T-helper 2 cell treated with Interferon-gamma antibody and Interleukin-4, amounts not matched to agents 100 ng/mL and 5 ng/mL, for 36 hours (primary cell): ENCODE results near the gene BARHL2. TPM values are rescaled to one million over a fixed set of nuclear protein-coding genes. Genes with fewer than 3 reads are reported as not detected.

ENCODE experiments used
- intact Hi-C: fragments of 100-400 bp; cut with micrococcal nuclease; formaldehyde crosslinking; loops from one replicate; pipeline ENCODE4 v1.15.1; 2023
- total RNA-seq: library from RNA; stranded (reverse); gene quantifications from 2 replicates; pipeline ENCODE4 v1.2.3, GENCODE V29; 2022

Gene BARHL2
- total RNA-seq, 1 donor from 2014 or later: not detected

DNA sequence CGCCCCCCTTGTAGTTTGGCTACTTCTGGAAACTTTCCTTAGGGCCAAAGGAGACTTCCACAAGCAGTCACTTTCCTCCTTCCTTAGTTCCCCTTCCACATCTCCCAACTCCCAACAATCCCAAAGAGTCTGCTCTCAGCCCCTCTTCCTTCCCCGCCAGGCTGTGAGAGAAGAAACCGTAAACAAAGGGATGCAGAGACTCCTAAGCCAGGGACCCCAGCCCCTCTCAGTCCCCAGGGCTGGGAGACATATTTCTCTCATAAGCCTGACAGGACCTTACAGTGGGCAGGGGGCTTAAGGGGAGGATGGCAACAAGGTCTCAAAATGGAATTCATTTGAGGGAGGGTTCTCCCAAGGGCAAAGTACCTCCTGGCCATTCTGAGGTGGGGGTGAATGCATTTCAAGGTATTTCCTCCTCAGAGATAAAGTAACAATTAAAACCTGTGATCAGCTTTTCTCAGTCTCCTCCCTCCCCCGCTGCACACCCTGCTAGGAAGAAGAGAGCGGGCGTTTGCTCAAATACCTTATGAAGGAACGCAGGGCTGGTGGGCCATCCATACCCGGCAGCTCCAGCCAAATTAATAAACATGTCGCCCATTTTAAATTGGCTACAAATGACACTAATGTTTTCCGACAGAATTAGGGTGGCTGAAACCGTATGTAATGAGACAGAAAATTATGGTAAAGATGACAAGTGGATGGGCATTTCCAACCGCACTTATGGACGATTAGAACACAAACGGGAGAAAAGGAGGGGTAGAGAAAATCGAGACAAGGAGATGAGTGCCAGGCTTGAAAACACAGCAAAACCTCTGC, 4.0 kb downstream of the BARHL2 start:
- intact Hi-C loops: no loop called here

DNA sequence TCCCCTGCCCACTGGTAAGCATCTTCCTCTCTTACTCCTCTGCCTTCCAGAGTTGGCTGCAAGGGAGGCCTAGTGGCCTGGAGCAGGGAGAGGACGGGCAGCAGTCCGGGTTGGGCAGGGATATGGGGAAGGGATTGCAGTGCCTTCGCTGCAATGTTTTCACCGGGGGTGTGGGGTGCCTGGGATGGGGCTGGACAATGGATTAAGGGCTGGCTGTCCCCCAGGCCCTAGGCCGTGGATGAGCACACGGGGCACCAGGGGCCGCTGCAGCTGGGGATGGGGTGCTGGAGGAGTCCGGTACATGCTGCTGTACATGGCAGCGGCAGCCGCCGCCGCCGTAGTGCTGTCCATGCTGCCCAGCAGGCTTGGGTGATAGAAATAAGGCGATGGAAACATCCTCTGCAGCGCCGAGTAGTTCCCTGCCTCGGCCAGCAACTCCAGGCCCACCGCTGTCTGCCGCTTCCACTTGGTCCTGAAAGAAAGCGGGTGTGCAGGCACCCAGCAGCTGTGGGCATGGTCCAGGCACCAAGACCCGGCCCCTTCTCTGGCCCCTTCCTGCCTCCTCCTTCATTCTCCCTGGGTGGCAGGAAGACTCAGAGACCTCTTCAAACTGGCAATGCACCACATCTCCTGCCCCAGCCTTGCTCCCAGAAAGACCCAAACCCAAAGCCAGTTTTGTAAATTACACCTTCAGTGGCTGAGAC, 4.8 kb downstream of the BARHL2 start:
- intact Hi-C loops: no loop called here

- intact Hi-C loops: no loop called here
Observed at GRCh38 chr1:90711696-90712095, 5.4 kb downstream of the BARHL2 start.

DNA sequence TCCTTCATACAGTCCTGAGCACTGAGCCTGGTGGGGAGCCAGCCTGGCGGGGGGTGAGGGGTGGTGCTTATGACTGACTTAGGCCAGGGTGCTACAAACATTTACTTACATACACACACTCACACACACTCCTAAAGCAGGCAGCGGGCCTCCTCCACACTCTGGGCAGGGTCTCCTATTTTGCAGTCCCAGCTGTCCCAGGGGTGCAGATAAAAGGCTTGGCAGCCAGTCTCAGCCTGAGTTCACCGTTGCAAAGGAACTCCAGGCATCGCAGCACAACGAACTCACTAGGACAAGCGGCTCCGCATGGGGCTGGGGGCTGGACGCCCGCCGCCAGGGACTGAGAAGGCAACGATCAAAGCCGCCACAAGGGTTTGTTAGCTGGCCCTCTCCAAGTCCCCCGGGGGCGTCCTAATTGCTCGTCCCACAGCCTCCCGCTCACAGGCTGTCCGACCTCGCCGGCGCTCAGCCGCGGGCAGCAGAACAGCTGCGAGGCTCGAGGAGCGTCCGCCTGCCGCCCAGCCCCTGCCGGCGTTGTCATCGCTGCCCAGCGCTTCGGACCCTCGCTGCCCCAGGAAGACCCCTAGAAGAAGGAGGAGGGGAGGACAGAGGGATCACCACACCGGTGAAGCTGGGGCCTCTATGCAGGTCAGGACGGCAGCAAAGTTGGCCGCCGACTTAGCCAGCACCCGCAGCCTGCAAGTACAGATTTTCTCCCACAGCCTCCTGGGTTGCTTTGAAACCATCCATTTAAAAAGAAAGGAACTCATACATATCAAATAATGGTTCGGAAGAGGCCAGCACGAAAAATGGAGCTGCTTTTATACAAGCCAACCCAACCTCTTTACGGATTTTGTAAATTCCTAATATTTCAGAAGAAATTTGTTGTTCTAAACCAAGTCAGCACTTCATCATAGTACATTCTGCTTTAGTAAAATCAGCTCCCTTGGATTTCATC, 6.2 kb downstream of the BARHL2 start:
- intact Hi-C loops: no loop called here

DNA sequence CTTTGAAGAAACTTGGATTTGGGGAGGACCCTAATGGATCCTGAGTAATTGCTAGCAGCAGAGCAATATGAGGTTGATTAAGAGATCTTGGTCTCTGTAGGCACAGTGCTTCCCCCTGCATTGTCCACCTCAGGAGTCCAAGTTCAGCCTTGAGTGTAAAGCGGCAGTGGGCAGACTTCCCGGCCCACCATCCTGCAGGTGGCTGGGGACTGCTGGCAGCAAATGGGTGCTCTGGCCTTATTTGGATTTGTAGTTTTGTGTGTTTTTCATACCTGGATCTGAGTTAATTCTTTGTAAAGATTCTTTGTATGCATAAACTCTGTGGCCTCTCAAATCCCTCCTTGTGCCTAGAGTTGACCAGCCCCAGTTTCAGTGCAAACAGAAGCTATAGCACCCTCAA, 7.6 kb downstream of the BARHL2 start:
- intact Hi-C loops: no loop called here

DNA sequence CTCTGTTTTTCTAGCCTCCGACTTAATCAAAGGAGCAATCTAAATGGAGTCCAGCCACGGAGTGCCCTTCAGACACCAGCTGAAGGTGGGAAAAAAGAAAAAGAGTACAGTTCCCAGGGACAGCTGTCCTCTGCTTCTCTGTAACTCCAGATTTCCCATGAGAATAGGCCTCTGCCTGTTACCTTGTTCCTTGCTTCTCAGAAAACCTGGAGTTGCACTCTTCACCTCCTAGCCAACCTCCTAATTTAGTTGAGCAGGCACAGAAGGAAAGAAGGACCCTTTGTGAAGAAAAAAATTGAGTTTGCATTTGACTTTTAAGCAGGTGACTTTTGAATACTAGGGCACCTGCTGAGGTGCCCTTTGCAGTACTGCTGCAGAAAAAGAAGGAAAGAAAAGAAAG, 8.3 kb downstream of the BARHL2 start:
- intact Hi-C loops: no loop called here

DNA sequence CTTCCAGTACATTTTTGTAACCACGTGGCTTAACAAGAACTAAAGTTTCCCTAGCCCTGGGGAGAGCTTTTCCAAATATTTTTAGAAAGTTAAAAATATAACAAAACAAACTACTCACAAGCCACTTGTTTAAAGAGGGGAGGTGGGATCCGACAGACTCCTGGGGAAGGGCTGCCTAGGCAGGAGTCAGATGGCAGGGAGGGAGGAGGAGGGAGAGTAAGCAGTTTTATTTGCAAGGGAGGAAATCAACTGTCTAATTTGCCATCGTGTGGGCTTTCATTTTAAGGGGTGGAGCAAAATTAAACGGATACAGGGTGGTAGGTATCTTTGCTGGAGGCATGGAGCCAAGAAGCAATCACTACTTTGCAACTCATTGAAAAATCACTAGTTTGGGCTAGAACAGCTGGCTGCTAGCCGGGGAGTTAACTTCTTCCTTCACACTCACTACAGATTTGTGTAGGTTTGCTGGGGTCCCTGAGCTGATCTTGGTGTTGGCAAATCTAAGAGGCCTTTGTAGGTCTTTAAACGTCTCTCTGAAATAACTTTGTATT, 8.8 kb downstream of the BARHL2 start:
- intact Hi-C loops: no loop called here

DNA sequence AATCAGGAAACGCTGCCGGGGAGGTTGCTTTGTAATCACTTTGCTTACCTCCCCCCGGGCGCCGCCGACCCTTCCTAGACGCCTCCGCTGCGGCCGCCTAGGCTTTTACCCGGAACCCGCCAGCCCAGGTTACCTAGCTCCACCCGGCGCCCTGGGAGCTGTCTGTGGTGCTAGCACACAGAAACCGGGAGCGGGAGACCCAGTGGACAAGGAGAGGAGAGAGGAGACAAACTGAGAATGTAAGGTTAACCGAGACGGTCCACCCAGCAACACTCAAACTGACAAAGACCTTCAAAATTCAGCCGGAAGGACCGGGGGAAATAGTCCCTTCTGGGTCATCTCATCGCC, 9.8 kb downstream of the BARHL2 start:
- intact Hi-C loops: loop anchor here (2.0 kb wide), 2 partner anchors 13 to 23 kb away; no protein-coding TSS in a partner anchor

DNA sequence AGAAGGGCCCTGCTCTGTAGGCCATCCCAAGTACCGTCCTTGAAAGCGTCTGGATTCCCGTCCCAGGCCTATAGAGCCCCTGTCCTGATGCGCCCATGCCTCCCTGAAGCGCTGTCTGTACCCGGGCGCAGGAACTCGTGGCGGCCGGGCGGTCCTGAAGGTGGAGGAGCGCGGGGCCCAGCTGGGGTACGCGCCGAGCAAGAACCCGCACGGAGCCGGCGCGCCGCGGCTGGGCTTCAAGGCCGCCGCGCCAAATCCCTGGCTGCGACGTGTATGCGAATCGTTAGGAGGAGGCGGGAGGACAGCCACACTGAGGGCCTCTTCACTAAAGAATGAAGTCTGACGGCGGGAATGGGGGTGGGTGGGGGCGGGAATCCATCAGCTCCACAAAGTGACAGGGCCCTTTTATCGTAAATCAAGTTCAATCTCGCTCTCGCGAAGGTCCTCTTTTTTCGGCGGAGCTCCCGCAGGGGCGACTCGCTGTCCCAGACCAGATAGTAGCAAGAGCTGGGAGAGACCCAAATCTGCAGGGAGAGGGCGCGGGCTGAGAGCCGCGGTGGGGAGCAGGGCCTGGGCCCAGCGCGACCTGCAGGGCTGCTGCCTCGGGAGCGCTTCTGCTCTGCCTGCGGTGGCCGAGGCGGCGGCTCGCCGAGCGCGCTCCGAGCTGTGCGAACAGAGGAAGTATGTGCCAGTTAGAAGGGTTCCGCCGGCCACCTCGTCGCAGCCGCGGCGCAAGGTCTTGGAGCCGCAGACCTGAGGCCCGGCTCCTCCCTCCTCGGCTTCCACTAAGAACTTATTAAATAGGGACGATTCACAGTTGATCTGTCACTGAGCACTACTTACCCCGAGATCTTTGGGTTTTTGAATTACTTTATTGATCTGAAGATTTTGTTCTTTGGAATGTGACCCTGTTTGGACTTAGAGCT, 10.4 kb downstream of the BARHL2 start:
- intact Hi-C loops: loop anchor here (2.0 kb wide), 2 partner anchors 14 to 24 kb away; no protein-coding TSS in a partner anchor

DNA sequence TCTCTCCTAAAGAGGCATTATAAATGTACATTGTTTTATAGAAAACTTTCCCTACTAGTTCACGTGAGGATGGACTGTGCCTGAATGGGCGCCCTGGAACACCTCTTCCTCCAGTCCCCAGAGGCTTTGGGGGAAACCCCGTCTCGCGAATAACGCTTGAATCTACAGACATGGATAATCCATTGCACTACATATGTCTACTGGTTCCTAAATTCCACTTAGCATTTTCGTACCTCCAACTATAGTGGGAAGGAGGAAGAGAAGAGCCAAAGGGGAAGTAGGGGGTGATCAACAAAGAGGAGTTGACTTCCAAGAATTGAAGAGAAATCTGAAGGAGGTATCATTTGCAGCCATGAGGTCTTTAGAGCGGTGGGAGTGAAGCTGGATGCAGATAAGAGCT, 11.1 kb downstream of the BARHL2 start:
- intact Hi-C loops: loop anchor here (2.0 kb wide), 2 partner anchors 15 to 25 kb away; no protein-coding TSS in a partner anchor

- intact Hi-C loops: no loop called here
Observed at GRCh38 chr1:90704817-90705216, 12.3 kb downstream of the BARHL2 start.

DNA sequence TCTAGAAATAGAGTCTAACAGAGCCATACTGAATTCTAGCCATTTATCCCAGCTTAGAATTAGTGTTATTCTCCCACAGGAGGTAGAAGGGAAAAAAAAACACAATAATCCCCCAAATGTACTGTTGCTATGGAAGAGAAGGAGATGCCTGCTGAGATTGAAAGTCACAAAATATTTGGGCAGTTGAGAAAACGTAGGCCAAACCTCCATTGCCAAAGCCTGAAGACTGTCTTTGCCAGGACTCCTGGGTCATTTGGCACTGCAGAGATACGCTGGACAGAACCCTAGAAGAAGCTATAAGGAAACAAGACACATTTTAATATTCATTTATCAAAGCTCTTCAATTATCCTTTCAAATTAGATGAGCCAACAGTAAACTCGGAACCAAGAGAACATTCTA, 22.3 kb downstream of the BARHL2 start:
- intact Hi-C loops: no loop called here

DNA sequence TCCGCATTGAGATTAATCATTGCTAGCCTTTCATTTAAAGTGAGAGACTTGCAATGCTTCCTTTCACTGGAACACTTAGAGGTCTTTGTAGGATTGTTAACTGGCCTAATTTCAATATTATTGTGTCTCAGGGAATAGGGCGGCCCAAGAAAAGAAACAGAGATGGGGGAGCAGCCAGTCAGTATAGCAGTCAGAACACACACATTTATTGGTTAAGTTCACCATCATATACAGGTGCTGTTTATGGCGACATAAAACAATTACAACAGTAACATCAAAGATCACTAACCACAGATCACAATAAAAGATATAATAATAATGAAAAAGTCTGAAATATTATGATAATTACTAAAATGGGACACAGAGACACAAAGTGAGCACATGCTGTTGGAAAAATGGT, 29.4 kb downstream of the BARHL2 start:
- intact Hi-C loops: no loop called here

DNA sequence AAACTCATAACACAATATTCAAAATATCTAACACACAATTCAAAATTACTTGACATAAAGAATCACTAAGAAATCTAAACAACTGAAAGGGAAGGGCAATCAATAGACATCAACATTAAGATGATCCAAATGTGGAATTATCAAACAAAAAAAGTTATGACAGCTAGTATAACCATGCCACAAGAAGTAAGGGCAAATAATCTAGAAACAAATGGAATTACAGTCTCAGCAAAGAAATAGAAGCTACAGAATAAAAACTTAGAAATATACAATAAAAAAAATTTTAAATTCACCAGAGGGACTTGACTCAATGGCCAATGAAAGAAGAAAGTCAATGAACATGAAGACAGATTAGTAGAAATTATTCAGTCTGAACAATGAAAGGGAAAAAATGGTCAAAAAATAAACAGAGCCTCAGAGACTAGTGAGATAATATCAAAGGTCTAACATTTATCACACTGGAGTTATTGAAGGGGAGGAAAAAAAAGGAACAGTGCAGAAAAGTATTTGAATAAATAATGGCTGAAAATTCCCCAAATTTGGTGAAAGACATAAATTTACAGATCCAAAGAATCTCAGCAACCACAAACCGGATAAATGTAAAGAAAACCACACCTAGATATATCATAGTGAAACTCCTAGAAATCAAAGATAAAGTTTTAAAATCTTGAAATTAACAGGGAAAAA, 41.8 kb downstream of the BARHL2 start:
- intact Hi-C loops: no loop called here

GRCh38 chr1:90671741-90672140, 45.4 kb downstream of the BARHL2 start:
- intact Hi-C loops: no loop called here

- intact Hi-C loops: no loop called here
Observed at GRCh38 chr1:90671251-90671650, 45.9 kb downstream of the BARHL2 start.
